GM23338 (cell line): ENCODE measurements around the gene CCDC82. TPM values are rescaled to one million over a fixed set of nuclear protein-coding genes. Genes with fewer than 3 reads are reported as not detected.
"Not testable (repeated sequence)": the region's sequence is repeated elsewhere in the genome, so short reads cannot be mapped to it uniquely, and the experiment has no call there.

Experiments
- ATAC-seq: fragments of 200-7000 bp; cut with Tn5 transposase; 3 replicates; pipeline ENCODE4 v1.9.1; 2020
- DNase-seq: peaks from one replicate; pipeline ENCODE4 v3.0.0-alpha.2; 2015; ENCODE audit warnings: low spot score
- H2AFZ ChIP-seq: fragments of 200-600 bp; sonication (generic); 2 replicates; pipeline ENCODE4 v1.8.0; 2016; ENCODE audit warnings: antibody characterized with exemption, mild to moderate bottlenecking, moderate library complexity
- H3F3A ChIP-seq: fragments of 200-600 bp; sonication (generic); replicated peaks from 2 replicates; pipeline ENCODE4 v1.8.0; 2017; ENCODE audit warnings: antibody characterized with exemption, mixed run types, low read depth
- H3K27ac ChIP-seq: fragments of 200-600 bp; sonication (generic); 2 replicates; pipeline ENCODE4 v1.6.1; 2016; ENCODE audit warnings: low read depth
- H3K27me3 ChIP-seq: fragments of 200-600 bp; sonication (generic); 2 replicates; pipeline ENCODE4 v1.8.0; 2016; ENCODE audit warnings: mild to moderate bottlenecking, mixed run types, moderate library complexity; ENCODE audit not compliant: insufficient read depth
- H3K36me3 ChIP-seq: fragments of 200-600 bp; sonication (generic); 2 replicates; pipeline ENCODE4 v1.8.0; 2016; ENCODE audit warnings: mild to moderate bottlenecking; ENCODE audit not compliant: insufficient read depth
- H3K4me1 ChIP-seq: fragments of 200-600 bp; sonication (generic); 2 replicates; pipeline ENCODE4 v1.8.0; 2016; ENCODE audit warnings: mild to moderate bottlenecking, moderate library complexity; ENCODE audit not compliant: insufficient read depth
- H3K4me2 ChIP-seq: fragments of 200-600 bp; sonication (generic); 2 replicates; pipeline ENCODE4 v1.7.1; 2017; ENCODE audit warnings: mixed run types
- H3K4me3 ChIP-seq: fragments of 200-600 bp; sonication (generic); 2 replicates; pipeline ENCODE4 v1.6.1; 2016; ENCODE audit warnings: mixed run types
- H3K79me2 ChIP-seq: fragments of 200-600 bp; sonication (generic); replicated peaks from 2 replicates; pipeline ENCODE4 v1.8.0; 2017; ENCODE audit warnings: mild to moderate bottlenecking; ENCODE audit not compliant: insufficient read depth
- H3K9me2 ChIP-seq: fragments of 200-600 bp; sonication (generic); 2 replicates; pipeline ENCODE4 v1.8.0; 2017; ENCODE audit not compliant: insufficient read depth
- H4K20me1 ChIP-seq: fragments of 200-600 bp; sonication (generic); replicated peaks from 2 replicates; pipeline ENCODE4 v1.8.0; 2017; ENCODE audit warnings: mild to moderate bottlenecking; ENCODE audit not compliant: insufficient read depth
- H3K27ac Mint-ChIP-seq: 2 replicates; pipeline ENCODE4 v1.8.0; 2020; ENCODE audit warnings: inconsistent platforms, mild to moderate bottlenecking, moderate library complexity, mixed read lengths
- H3K27me3 Mint-ChIP-seq: 3 replicates; pipeline ENCODE4 v1.8.0; 2022; ENCODE audit warnings: low read depth, mild to moderate bottlenecking, moderate library complexity, mixed read lengths, inconsistent platforms; ENCODE audit not compliant: insufficient read depth, poor library complexity
- H3K36me3 Mint-ChIP-seq: 3 replicates; pipeline ENCODE4 v1.8.0; 2021; ENCODE audit warnings: low read depth, mild to moderate bottlenecking, inconsistent platforms, moderate library complexity, mixed read lengths
- H3K4me1 Mint-ChIP-seq: 3 replicates; pipeline ENCODE4 v1.8.0; 2020; ENCODE audit warnings: mild to moderate bottlenecking, inconsistent platforms, mixed read lengths
- H3K4me3 Mint-ChIP-seq: 3 replicates; pipeline ENCODE4 v1.8.0; 2021; ENCODE audit warnings: moderate library complexity, mild to moderate bottlenecking, inconsistent platforms, mixed read lengths
- H3K9me3 Mint-ChIP-seq: 3 replicates; pipeline ENCODE4 v1.8.0; 2020; ENCODE audit warnings: moderate library complexity, mild to moderate bottlenecking, inconsistent platforms, mixed read lengths
- CREB1 ChIP-seq: fragments of 250-450 bp; sonication (Bioruptor Pico); IDR thresholded peaks from 2 replicates; pipeline ENCODE4 v1.5.0; 2020; ENCODE audit warnings: low read depth, mild to moderate bottlenecking, moderate library complexity
- CTCF ChIP-seq, 2 experiments: fragments of 200-600 bp in 1 of 2; sonication (generic) in 1 of 2; conservative IDR thresholded peaks; 2 replicates each; pipeline versions ENCODE4 v1.5.1 to v1.6.1; 2016 to 2017; ENCODE audit warnings: antibody characterized with exemption in 2 of 2, low read depth in 2 of 2, mild to moderate bottlenecking in 2 of 2, moderate library complexity in 1 of 2
- EZH2 ChIP-seq: fragments of 200-600 bp; sonication (generic); IDR thresholded peaks from one replicate; pipeline ENCODE4 v1.8.0; 2017; ENCODE audit warnings: antibody characterized with exemption, mild to moderate bottlenecking, low read depth; ENCODE audit not compliant: unreplicated experiment
- JUNB ChIP-seq: IDR thresholded peaks from one replicate; pipeline ENCODE4 v1.6.1; 2016; ENCODE audit warnings: antibody characterized with exemption; ENCODE audit not compliant: unreplicated experiment
- NANOG ChIP-seq: IDR thresholded peaks from 2 replicates; pipeline ENCODE4 v1.6.1; 2016; ENCODE audit warnings: antibody characterized with exemption, borderline replicate concordance
- POLR2AphosphoS5 ChIP-seq: IDR thresholded peaks from 2 replicates; pipeline ENCODE4 v1.6.1; 2016; ENCODE audit warnings: antibody characterized with exemption, low read depth
- REST ChIP-seq: IDR thresholded peaks from one replicate; pipeline ENCODE4 v1.6.1; 2018; ENCODE audit warnings: antibody characterized with exemption; ENCODE audit not compliant: unreplicated experiment
- STAT1 ChIP-seq: IDR thresholded peaks from one replicate; pipeline ENCODE4 v1.6.1; 2016; ENCODE audit warnings: antibody characterized with exemption; ENCODE audit not compliant: unreplicated experiment
- long read RNA-seq: library from polyadenylated mRNA; unstranded; transcript quantifications from one replicate; pipeline ENCODE4 v2.0.0, GENCODE V29; 2020; ENCODE audit not compliant: unreplicated experiment
- polyA plus RNA-seq: library from polyadenylated mRNA; unstranded; fragments of >200 nt; fragmentation: Nextera tagmentation; extraction: Ambion mirVana; gene quantifications from 2 replicates; pipeline ENCODE4 v1.2.1, GENCODE V29; 2016
- total RNA-seq: library from RNA; depleted of rRNA; stranded (reverse); fragments of >200 nt; shearing (Covaris generic); gene quantifications from 2 replicates; pipeline ENCODE4 v1.2.3, GENCODE V29; 2014; rRNA removed
- TF ChIP-seq, protein P1 (sequence below): IDR thresholded peaks from 2 replicates; pipeline ENCODE4 v1.6.1; 2016; ENCODE audit warnings: antibody characterized with exemption

CCDC82 gene
- total RNA-seq (15.7 and 23.5 TPM in 2 replicates), polyA plus RNA-seq (40.0 and 45.8 TPM in 2 replicates)
- long read RNA-seq, partial matches to known transcripts = 7 of 17 reads
- long read RNA-seq, other reads (novel, unspliced or antisense) = 7 of 17 reads

- peak within 1 kb of the TSS; percentile 79 for H2AFZ ChIP-seq
- Mint-ChIP-seq H3K9me3 (peaks cover 10% of the 10 kb centered on the region; the same call in 2 of the 3 replicates), H3K4me3 (peak within 1 kb of the TSS; percentile 95), H3K27ac (peak within 1 kb of the TSS; percentile 98), H3K27me3 (peaks cover 1% of the 10 kb centered on the region), H3K4me1 (peaks cover 11% of the 10 kb centered on the region), H3K36me3 (peaks cover 15% of the 10 kb centered on the region; the same call in 2 of the 3 replicates)
- H3K36me3 ChIP-seq = no peaks in the 10 kb centered on the region
- TF ChIP-seq POLR2AphosphoS5 = peak; percentile 92
- no peak; a peak in 1 of 4 replicates for TF ChIP-seq CTCF (conservative IDR thresholded peaks at IDR 0.05; ENCODE audit: low read depth in 2 of 2)
- TF ChIP-seq, protein P1, sequence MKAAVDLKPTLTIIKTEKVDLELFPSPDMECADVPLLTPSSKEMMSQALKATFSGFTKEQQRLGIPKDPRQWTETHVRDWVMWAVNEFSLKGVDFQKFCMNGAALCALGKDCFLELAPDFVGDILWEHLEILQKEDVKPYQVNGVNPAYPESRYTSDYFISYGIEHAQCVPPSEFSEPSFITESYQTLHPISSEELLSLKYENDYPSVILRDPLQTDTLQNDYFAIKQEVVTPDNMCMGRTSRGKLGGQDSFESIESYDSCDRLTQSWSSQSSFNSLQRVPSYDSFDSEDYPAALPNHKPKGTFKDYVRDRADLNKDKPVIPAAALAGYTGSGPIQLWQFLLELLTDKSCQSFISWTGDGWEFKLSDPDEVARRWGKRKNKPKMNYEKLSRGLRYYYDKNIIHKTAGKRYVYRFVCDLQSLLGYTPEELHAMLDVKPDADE = peak; percentile 72
- no peaks in the 10 kb centered on the region for H3K9me2 ChIP-seq
- ATAC-seq (peak; percentile 95), DNase-seq (peak; percentile 99)
- no peaks in the 10 kb centered on the region for H4K20me1 ChIP-seq
- peaks cover 35% of the 10 kb centered on the region for H3K79me2 ChIP-seq
- no peaks in the 10 kb centered on the region for H3K27me3 ChIP-seq
- H3K4me3 ChIP-seq = peak within 1 kb of the TSS; percentile 64
- peak within 1 kb of the TSS; percentile 84 for H3K4me2 ChIP-seq
- peak within 1 kb of the TSS; percentile 95 for H3K27ac ChIP-seq
- 0 out of 2 replicates have a peak, but pooled peaks cover 11% of the 10 kb centered on the region for H3K4me1 ChIP-seq
- H3F3A ChIP-seq = peaks cover 5% of the 10 kb centered on the region; the same call in 1 of the 2 replicates
Observed at GRCh38 chr11:96389720-96390487, at the start of gene CCDC82, which contains the start of gene JRKL. Gene CCDC82 (minus strand): TSS chr11:96389912. CDS start chr11:96384747, 5,165 bp downstream. Gene JRKL (plus strand): TSS chr11:96390013. CDS start chr11:96390650, 637 bp downstream.

GRCh38 chr11:96432654-96433053, 42.9 kb upstream of the CCDC82 start:
- H3K27ac ChIP-seq, H3K27ac Mint-ChIP-seq, H4K20me1 ChIP-seq, H3K9me2 ChIP-seq, ATAC-seq, DNase-seq, H3K4me1 ChIP-seq, H3K36me3 Mint-ChIP-seq, H3K4me1 Mint-ChIP-seq, H3K4me3 Mint-ChIP-seq, H3K4me2 ChIP-seq, H2AFZ ChIP-seq, H3K27me3 ChIP-seq, H3K4me3 ChIP-seq, H3K36me3 ChIP-seq, H3K79me2 ChIP-seq, H3K27me3 Mint-ChIP-seq, H3K9me3 Mint-ChIP-seq, H3F3A ChIP-seq: not testable (repeated sequence)

DNA sequence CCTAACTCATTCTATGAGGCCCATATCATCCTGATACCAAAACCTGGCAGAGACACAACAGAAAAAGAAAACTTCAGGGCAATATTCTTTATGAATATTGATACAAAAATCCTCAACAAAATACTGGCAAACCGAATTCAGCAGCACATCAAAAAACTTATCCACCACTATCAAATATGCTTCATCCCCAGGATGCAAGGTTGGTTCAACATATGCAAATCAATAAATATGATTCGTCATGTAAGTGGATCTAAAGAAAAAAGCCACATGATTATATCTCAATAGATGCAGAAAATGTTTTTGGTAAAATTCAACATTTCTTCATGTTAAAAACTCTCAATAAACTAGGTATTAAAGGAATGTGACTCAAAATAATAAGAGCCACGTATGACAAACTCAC, 41.0 kb upstream of the CCDC82 start:
- Histone ChIP-seq H3K27ac (no peak overlapping the region), H3K4me3 (no peak overlapping the region), H3K4me1 (no peaks in the 10 kb centered on the region), H3K36me3 (no peaks in the 10 kb centered on the region), H3K9me2 (no peaks in the 10 kb centered on the region), H3K79me2 (no peaks in the 10 kb centered on the region), H3K27me3 (no peaks in the 10 kb centered on the region), H4K20me1 (no peaks in the 10 kb centered on the region), H3K4me2 (no peak overlapping the region), H3F3A (no peaks in the 10 kb centered on the region), H2AFZ (no peak overlapping the region)
- Mint-ChIP-seq H3K9me3 (peaks cover 7% of the 10 kb centered on the region; the same call in 2 of the 3 replicates), H3K36me3 (peaks cover 6% of the 10 kb centered on the region; the same call in 1 of the 3 replicates), H3K4me3 (no peak overlapping the region), H3K4me1 (peaks cover 10% of the 10 kb centered on the region), H3K27me3 (peaks cover 4% of the 10 kb centered on the region), H3K27ac (no peak overlapping the region)
- ATAC-seq = no peak
- DNase-seq = no peak
- TF ChIP-seq CREB1 (CRISPR knock-in tag) = no peak
- no peak for TF ChIP-seq EZH2
- no peak for TF ChIP-seq STAT1
- TF ChIP-seq, protein P1 = no peak
- no peak for TF ChIP-seq NANOG
- TF ChIP-seq POLR2AphosphoS5 = no peak
- no peak for TF ChIP-seq REST
- TF ChIP-seq JUNB = no peak
